Measurements from ENCODE around the gene LMO7. TPM values are rescaled to one million over a fixed set of nuclear protein-coding genes. Genes with fewer than 3 reads are reported as not detected.

The LMO7 gene
- total RNA-seq, 1 experiment from 2014 or later, result 20.4 TPM

GRCh38 chr13:75660694-75661093, 24.6 kb downstream of the LMO7 start:
- Histone ChIP-seq H3K23ac (ENCODE audit: insufficient read length, low read depth, low read length) (no peak overlapping the region), H3K14ac (ENCODE audit: insufficient read depth, low read length) (no peak overlapping the region), H2BK120ac (ENCODE audit: low read depth, low read length, poor library complexity, severe bottlenecking) (no peak overlapping the region), H4K20me1 (ENCODE audit: control insufficient read depth, insufficient read depth, insufficient read length) (no peaks in the 10 kb centered on the region), H3K4ac (ENCODE audit: low read depth, low read length) (no peak overlapping the region), H2BK15ac (ENCODE audit: low read depth, low read length) (no peak overlapping the region), H2BK12ac (ENCODE audit: insufficient read length, low read depth, low read length) (no peak overlapping the region), H3K9ac (ENCODE audit: extremely low read depth, insufficient read length, low read length) (no peak overlapping the region), H3K18ac (ENCODE audit: insufficient read length, low read depth, low read length) (no peak overlapping the region), H3K9me3 (ENCODE audit: control insufficient read depth, low read depth, low read length) (no peaks in the 10 kb centered on the region), H3K79me1 (ENCODE audit: insufficient read depth, low read depth, low read length, poor library complexity, severe bottlenecking) (peaks cover 4% of the 10 kb centered on the region), H2BK20ac (ENCODE audit: low read depth, low read length, poor library complexity, severe bottlenecking) (no peak overlapping the region), H4K91ac (ENCODE audit: insufficient read length, low read depth, low read length) (no peak overlapping the region), H3T11ph (ENCODE audit: low read length) (no peak overlapping the region), H4K5ac (ENCODE audit: insufficient read length, low read depth, low read length) (no peak overlapping the region), H2AFZ (ENCODE audit: low read length) (no peak overlapping the region), H3K56ac (ENCODE audit: insufficient read length, low read depth, low read length) (no peak overlapping the region), H3K23me2 (ENCODE audit: insufficient read length, low read depth, low read length, poor library complexity, severe bottlenecking) (no peaks in the 10 kb centered on the region), H2AK5ac (ENCODE audit: insufficient read length, low read length) (no peak overlapping the region), H4K8ac (replicated peaks; ENCODE audit: insufficient read length, low read depth, low read length) (no peak overlapping the region), H3K4me1 (ENCODE audit: insufficient read depth, low read length) (no peaks in the 10 kb centered on the region), H3K4me2 (ENCODE audit: insufficient read depth, insufficient read length, low read length) (no peak overlapping the region), H2BK5ac (ENCODE audit: insufficient read length, low read length) (no peak overlapping the region), H3K27ac (ENCODE audit: insufficient read length, low read depth, low read length) (no peak overlapping the region), H3K79me2 (ENCODE audit: insufficient read depth, low read length) (0 out of 2 replicates have a peak, but pooled peaks cover 2% of the 10 kb centered on the region), H3K27me3 (ENCODE audit: insufficient read depth, low read length) (no peaks in the 10 kb centered on the region)
- Mint-ChIP-seq H3K27ac (no peak overlapping the region), H3K9me3 (no peaks in the 10 kb centered on the region; a peak in 1 of 5 replicates), H3K4me1 (no peaks in the 10 kb centered on the region), H3K36me3 (ENCODE audit: insufficient read depth in 1 of 3, low read depth in 3 of 3) (peaks cover 0 to 3% (median 0%) of the 10 kb centered on the region in 3 experiments; a peak in 2 of 7 replicates), H3K4me3 (no peak overlapping the region), H3K27me3 (ENCODE audit: low read depth) (no peaks in the 10 kb centered on the region)
- TF ChIP-seq CTCF (conservative IDR thresholded peaks at IDR 0.05), result no peak
- WGBS (ENCODE audit: extremely low coverage, insufficient read length, low lambda C conversion rate), result no CpG with 5 or more reads among the region's 3 CpGs
- DNase-seq, result no peak
